ENCODE results near the gene EEF1AKMT2.

Gene EEF1AKMT2

DNA sequence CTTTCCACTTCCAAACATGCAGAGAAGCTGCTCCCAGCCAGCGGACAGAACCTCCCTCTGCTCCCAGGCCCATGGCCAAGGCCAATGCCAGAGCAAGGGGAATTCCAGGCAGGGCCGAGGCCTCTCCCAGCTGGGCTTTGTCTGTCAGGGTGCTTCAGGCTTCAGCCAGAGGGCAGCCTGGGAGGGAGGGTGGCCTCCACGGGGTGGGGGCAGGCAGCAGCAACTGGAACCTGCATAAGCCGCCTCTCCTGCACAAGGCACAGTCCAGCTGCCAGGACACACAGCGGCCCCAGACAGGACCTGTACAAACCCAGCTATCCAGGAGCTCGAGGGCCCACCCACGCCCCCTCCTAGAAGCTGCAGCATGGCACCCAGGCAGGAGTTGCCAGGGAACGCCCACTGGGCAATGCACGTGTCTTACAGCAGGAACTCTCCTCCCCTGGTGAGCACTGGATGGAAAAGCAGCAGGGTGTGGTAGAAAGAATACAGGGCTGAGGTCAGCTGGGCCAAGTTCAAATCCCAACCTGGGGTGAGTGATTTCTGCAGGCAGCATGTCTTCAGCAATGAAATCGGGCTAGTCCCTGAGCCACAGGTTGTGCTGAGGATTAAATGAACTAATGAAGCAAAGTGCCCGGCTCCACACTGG lies 55.1 kb downstream of the EEF1AKMT2 start:
- DNase-seq: no peak

GRCh38 chr10:124735491-124736286 lies 56.0 kb downstream of the EEF1AKMT2 start:
- DNase-seq: no peak

DNA sequence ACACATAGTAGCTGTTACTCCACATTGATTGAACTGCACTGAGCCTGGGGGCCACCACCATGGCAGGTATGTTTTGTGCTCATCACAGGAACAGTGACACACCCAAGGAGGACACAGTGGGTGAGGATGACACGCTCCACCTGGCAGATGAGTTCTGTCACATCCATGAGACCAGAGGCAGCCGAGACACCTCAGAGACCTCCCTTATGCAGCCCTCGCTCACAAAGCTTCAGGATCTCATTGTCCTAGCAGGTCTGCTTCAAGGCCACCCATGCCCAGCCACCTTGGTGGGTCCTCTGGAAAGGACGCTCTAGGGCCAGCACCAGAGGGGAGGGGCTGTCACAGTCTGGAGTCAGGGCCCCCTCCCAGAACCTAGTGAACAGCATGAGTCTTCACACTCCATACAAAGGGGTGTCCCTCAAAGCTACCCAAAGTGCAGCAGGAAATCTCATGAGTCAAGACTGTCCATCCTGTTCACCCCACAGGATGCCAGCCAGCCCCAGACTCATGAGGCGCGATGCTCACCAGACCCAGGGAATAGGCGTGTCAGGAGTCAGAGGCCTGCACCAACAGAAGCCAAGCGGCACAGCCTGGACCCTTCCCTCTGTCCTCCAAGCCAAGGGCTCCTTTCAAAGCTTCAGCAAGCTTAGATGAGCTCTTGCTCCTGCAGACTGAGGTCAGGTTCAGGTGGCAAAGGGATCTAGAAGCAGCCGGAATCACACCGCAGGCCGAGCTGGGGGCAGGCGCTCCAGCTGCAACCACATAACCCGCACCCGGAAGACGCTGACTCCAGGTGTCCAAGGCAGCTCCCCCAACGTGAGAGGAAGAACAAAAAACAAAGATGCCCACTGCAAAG lies 57.1 kb downstream of the EEF1AKMT2 start:
- DNase-seq: no peak

DNA sequence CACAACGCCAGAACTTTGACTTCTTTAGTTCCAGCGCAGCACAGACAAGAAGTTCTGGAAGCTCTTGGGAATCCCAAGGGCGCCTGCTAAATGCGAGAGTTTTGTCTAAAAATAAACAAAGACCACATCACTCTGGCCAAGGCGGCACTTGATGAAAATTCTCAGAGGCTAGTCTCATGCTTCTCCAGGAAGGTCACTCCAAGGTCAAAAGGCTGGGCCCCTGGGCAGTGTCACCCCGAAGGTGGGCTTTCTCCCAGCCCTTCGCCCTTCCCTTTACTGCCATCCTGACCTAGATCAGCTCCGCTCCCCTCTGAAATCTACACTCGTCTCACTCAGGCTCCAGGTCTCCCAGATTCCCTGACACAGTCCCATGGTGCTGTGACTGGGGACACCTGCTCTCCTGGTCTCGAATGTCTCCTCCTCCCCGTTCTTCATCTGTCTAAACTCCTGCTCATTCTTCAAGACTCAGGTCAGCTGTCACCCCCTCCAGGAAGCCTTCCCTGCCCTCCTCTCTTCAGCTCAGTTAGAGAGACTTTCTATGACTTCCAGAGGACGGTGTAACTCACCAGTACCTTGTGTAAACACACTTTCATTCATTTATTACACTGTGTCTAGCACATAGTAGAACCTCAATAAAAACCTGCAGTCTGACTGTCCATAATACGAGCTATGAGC lies 58.0 kb downstream of the EEF1AKMT2 start:
- DNase-seq: no peak

GRCh38 chr10:124732931-124733570 lies 58.6 kb downstream of the EEF1AKMT2 start:
- peak; percentile 56 to 61 for DNase-seq

DNA sequence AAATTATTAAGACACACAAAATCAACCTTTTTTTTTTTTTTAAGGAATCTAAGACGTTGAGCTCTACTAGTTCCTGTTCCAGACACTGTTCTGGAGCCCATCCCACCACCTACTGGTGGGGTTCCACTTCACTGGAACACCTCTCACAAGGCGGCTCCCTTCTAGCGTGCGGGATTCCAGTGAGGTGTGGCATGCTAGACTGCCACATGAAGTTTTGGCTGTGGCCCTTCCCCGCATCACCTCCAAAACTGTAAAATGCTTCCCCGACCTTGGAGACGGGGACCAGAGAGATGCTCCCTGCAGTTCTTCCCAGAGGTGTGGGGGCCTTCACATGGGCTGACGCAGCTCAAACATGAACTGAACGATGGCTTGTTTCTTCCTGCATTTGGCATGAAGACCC lies 60.1 kb downstream of the EEF1AKMT2 start:
- no peak for DNase-seq

DNA sequence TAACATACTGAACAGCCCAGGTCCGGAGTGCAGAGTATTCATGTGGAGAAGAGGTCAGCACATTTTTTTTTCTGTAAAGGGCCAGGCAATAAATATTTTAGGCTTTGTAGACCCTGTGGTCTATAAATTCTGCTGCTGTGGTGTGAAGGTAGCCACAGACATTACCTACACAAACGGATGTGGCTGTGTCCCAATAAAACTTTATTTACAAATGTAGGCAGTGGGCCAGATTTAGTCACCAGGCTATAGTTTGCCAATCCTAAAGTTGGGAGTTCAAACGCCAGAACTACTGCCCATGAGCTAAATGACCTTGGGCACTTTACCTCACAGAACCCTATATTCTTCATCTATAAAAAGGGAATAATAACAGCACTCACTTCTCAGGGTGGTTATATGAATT lies 60.9 kb downstream of the EEF1AKMT2 start:
- no peak for DNase-seq

- no peak for DNase-seq
Observed at GRCh38 chr10:124728830-124729661, 62.6 kb downstream of the EEF1AKMT2 start.

- no peak for DNase-seq
Observed at GRCh38 chr10:124728071-124728829, 63.4 kb downstream of the EEF1AKMT2 start.

DNA sequence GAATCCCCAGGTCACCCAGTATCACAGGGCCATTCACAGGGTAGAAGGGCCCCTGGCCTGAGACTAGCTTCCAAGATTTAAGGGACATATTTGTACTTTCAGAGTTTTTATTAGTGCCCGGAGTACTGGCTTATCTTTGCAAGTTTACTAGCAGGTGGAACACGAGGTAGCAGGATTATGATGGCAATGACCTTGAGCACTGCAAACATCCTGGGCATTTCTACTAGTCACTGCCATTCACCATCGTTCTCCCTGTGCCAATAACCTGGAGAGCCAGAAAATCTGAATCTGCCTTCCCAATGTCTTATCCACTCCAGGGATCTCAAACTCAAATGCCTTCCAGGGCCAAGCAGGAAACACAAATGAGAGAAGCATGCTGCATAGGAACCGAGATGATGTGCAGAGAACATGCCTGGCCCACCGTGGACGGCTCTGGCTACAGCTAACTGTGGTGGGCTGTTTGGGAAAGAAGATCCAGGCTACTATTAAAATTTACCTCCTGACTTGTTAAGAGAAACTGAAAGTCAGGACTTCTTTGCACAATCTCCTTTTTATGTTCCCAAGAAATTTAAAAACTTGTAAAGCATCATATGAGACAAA lies 64.2 kb downstream of the EEF1AKMT2 start:
- no peak for DNase-seq

- DNase-seq: no peak
Observed at GRCh38 chr10:124725791-124726190, 65.9 kb downstream of the EEF1AKMT2 start.

DNA sequence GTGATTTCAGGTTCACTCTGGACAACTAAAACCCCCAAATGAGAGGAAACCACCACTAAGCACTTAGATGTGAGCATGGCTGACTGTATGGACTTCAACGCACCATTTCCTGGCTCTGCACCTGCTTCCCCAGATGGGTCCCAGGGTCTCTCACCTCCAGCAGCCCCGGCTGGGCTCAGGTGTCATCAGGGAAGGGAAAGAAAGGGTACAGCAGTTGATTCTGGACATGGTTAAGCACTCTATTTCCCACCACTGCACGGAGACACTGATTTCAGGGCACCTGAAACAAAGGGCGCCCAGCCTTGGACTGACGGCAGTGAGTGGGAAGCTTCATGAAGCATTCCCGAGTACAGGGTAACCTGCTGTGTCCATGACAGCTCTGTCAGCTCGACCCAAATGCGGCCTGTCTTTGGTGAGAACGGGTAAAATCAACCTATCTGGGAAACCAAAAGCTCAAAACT lies 66.5 kb downstream of the EEF1AKMT2 start:
- DNase-seq: no peak

DNA sequence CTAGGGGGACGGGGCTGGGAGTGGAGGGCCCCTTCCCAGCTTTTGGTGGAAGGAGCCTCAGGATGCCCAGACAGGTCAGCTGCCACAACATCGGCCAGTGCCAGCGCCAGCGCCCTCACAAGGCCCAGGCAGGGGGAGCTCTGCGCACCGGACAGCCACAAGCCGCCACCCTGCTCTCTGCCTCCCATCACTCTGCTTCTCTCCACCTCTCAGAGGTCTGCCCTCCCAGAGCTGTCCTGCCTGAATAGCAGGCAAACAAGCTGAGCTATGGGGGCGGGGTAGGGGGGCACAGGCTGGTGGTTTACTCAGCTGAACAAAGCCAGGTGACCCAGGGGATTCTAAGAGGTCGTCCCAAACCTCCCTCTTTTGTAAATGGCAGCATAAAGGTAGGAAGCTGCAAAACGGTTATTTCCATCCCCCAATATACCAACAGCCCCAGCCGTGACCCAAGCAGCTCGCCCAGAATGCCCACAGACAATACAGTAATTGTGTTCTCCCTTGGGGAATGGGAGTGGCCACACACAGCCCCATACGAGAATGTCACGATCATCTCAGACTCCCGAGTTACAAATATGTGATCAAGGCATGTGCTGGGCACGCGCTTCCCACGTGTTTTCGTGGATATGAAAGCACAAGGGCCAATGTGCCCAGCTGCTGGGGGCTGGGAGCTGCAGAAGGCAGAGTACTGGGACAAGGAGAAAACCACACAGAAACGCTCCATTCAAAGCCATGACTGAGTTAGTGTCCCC lies 67.2 kb downstream of the EEF1AKMT2 start:
- DNase-seq: no peak

- DNase-seq: no peak
Observed at GRCh38 chr10:124723826-124724225, 67.9 kb downstream of the EEF1AKMT2 start.

DNA sequence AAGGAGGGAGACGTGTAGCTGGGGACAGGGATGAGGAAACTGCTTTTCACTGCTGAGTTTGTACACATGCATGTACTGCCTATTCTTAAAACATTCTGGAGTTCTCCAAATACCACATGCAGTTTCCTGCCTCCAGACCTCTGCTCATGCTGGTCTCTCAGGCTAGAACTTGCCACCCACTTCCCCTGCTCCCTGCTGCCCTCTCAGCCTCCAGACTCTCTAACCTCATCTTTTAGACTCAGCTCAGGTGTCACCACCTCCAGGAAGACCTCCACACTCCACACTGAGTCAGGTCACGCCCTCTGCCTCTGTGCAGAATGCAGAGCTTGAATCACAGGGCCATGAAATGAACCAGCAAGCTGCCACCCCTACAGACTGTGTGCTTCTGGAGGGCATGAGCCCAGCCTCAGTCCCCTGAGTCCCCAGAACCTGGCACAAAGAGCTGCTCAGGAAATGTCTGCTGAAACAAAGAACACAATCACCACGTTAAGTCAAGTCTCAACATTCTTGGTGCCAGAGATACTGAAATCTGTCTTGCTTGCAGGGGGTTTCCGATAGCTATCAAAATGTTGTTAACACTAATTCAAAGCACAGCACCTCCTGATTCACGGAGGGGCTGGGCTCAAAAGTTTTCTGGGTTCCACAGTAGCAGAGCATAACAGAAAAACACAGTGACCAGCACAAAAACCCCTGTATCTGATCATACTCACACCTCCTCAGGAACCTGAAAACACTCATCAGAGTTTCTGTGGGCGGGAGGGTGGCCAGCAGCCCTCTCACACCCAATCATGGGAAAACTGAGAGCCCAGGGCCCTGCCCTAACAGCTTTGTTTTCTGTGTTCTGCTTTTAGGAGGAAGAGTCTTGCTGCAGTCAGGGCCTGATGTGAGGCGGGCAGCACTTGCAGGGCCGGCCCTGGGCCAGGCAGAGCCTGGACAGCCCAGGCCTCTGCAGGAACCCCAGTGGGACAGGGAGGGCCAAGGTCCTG lies 68.6 kb downstream of the EEF1AKMT2 start:
- DNase-seq: peak in 1 of 2 donors; percentile 40

DNA sequence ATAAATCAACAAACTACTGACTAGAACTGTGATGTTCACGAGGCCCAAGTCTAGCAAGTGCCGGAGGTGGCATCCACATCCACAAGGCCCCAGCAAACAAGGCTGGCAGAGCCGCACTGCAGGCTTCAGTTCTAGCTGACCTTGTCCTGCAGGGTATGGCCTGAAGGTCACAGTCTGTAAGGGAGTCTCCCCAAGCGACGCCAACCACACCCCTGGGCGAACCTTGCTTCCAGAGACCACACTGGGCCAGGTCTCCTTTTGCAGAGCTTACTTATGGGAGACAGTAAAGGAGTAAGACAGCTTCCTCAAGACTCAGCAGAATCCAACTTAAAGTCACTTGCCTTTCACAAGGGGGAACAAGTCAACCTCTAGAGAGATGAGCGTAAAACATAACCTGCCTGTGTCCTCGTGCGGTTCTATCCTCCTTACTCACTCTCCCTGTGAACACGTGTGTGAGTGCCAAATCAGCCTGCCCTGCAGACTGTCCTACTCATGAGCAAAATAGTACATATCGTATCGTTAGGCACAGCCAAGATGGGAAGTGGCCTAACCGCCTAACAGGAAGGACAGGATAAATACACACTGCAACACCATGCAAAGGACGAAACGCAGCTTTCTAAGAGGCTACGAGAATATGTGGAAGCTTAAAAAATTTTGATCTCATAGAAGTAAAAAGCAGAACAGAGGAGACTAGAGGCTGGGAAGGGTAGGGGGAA lies 70.2 kb downstream of the EEF1AKMT2 start:
- DNase-seq: no peak

DNA sequence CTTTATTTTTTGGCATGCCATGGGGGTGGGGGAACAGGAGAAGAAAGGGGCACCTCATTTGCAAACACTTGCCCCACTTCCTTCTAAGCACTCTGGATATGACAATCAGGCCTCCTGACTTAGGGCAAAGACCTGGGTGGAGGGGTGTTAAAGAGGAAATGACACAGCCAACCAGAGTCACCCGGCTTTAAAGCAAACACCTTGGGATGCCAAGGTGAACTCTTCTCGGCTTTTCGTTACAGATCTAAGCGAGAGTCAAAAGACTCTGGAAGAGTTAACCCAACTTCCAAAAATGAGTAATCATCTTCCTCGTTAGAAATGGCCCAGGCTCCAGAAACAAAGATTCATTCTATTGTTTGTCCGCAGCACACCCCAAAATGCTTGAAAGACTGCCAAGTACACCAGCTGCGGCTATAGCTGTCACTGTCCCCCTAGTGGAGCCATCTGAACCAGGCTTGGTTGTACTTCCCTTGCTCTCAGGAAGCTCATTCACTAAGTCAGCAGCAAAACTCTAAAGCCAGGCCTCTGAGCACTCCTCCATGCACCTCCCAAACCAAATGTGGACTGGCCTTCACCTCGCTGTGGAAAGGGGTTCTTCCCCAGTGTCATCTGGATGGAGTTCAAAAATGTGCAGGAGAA lies 72.4 kb downstream of the EEF1AKMT2 start:
- DNase-seq: peak; percentile 71 to 72
